ENCODE results near the gene NFATC1.
A peak's percentile ranks its signal among the peaks of the same experiment; 100 is the strongest.

Gene NFATC1

DNA sequence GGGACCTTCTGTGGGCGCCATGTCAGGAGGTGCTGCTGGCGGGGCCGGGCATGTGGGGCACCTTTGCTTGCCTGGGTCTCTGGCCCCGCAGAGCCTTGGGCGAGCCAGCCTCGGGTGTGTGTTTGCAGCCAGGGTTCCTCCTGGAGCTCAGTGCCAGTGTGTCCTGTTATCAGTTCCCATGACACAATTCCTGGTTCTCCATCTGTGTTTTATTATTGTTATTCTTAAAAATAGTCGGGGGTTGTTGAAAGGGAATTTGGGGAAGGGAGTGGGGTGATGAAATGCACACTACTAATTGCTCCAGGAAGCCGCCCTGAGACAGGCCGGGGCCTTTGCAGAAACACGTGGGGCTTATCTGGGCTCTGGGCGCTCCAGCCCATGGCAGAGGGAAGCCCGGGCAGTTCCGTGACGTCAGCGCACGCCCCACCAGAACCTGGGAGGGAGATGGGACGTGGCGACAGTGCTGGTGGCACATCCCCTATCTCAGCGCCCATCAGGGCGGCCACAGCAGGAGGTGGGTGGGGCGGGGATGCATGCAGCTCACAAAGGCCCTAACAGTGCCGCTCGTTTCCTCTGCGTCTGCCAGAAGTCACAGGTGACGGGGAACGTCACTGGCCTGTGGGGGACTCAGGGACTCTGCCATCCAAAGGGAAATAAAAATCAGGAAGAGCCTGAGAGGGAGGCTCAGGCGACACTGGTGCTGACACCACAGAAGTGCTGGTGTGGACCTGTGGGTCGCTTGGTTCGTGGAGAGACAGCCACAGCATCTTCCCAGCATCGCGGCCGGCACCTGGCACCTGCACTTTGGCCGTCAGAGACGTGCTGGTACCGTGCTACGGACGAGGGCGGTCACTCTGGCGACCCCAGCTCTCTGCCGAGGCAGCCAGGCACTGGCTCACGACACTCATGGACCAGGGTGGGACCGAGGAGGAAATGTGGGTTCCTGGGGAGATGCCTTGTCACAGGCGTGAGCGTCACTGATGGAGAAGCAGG, 131.0 kb downstream of the NFATC1 start:
- DNase-seq, result no peak

- no peak for DNase-seq
These were observed 132.1 kb downstream of the NFATC1 start for GRCh38 chr18:79527656-79528315.

DNA sequence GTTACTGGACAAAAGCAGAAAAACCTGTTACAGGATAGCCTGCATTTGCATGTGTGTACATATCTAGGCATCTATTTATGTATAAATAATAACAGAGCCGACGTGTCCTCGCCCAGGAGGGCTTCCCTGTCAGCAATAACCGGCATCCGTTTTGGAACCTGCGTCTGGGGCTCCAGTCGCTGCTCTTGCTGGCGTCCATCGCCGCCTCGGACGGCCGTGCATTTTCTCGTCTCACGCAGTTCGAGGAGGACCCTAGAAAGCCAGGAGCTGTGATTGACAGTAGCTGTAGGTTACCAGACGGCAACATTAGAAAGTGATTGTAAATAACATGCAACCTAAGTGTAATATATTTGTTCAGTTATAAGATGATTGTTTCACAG, 132.6 kb downstream of the NFATC1 start:
- DNase-seq, result no peak

- peak; percentile 49 for DNase-seq
These were observed 133.1 kb downstream of the NFATC1 start for GRCh38 chr18:79528846-79529245.

GRCh38 chr18:79529296-79529695, 133.6 kb downstream of the NFATC1 start:
- DNase-seq, result no peak

DNA sequence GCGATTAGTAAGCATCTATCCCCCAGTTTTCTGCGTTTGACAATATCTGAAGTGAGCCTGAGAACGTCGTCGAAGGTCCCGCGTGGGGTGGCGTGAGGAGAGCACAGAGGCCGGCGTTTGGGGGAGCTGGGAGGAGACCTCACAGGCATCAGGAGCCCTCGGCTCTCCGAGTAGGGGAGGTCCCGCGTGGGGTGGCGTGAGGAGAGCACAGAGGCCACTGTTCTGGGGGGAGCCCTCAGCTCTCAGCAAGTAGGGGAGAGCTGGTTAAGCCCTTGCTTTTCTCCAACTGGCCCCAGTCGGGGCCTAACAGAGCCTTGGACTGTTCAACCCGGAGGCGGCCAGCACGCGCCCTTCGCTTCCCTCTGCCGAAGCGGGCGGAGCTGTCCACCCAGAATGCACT, 134.3 kb downstream of the NFATC1 start:
- DNase-seq, result no peak

DNA sequence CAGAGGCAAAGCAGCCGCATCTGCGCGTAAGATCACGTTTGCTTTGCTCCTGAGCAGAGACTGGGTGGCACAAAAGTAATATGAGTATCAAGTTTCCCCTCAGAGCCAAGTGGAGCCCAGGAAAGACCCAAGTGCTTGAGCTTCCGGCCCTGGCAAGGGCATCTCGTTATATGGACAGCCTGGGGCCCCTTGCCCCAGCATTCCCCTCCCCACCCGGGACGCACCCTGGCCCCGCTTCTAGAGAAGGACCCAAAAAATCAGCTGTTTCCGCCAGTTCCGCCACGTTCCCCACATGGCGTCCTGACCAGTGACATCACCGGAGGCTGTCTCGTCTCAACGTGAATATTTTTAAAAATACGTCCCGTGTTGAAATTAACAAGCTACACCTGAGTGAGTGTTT, 135.1 kb downstream of the NFATC1 start:
- DNase-seq, result no peak

- no peak for DNase-seq
These were observed 135.7 kb downstream of the NFATC1 start for GRCh38 chr18:79531386-79531785.

- no peak for DNase-seq
These were observed 136.2 kb downstream of the NFATC1 start for GRCh38 chr18:79531926-79532312.

DNA sequence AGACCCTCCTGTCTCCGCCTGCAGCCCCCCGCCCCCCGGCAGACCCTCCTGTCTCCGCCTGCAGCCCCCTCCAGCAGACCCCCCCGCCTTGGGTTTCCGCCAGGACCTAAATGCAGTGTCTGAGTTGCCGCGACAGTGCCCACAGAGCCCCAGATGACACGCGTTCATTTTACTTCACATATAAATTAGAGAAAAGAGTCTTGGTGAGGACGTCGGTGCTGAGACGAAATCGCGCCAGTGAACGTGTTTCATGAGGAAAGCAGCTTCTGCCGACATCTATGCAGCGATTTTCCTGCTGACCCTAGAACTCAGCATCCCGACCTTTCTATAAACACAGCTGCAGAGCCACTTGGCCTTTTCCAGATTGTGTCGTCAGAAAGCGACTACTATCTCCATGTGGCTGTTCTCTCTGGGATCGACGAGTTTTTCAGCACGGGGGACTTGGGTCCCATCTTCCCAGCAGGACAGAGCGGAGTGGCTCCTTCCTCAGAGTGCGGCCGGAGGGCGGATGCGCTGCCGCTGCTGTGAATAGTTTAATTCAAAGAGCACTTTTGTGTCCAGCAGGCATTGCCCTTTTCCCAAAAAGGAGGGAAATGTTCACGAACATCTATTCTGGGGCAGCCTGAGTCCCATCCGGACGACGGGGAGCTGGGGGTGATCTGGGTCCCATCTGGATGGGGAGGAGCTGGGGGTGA, 136.7 kb downstream of the NFATC1 start:
- DNase-seq, result no peak

DNA sequence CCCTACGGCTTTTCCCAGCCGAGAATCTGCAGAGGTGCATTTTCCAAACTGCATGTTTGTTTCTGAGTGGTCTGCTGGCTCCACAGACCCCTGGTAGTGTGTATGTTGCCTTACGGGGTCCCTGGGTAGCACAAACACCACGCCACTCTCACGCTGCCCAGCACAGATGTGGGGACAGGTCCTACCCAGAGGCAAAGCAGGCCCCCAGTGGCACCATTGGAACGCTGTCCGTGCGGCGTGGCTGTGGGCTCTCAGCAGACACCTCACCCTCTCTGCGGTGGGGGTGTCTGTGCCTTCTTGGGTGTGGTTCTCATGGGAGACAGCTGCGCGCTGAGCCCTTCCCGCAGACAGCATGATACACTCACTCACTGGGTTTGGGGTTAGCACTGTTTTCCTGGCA, 137.4 kb downstream of the NFATC1 start:
- DNase-seq, result no peak

- DNase-seq, result no peak
These were observed 137.9 kb downstream of the NFATC1 start for GRCh38 chr18:79533591-79533990.

DNA sequence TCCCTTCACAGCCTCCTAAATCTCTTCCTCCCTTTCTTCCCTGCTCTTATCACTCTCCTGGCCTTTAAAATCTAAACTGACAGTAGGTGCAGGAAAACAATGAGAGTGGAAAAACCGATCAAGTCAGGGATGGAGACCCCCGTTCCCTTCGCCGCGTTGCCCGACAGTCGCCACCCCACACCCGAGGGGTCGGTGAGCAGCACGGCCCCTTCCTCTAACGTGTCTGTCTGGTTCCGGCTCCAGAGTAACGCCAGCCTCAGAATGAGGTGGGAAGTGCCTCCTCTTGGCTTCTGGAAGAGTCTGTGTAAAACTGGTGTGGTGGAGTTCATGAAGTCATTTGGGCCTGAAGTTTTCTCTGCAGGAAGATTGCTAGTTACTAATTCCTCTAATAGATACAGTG, 138.6 kb downstream of the NFATC1 start:
- DNase-seq, result no peak

GRCh38 chr18:79537758-79538157, 142.0 kb downstream of the NFATC1 start:
- no peak for DNase-seq

DNA sequence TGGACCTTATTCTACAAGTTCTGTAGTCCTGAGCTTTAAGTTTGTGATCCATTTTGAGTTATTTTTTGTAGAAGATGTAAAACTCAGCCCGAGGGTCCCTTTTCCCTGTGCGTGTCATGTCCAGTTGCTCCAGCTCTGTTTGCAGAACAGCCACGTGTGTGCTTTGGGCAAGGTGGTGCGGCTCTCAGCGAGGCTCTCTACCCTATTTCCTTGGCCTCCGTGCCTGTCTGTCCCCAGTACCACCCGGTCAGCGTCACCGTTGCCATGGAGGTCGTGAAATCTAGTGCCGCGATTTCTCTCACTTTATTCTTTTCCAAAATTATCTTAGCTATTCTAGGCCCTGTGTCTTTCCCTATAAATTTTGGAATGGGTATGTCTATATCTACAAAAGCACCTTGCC, 142.9 kb downstream of the NFATC1 start:
- no peak for DNase-seq

DNA sequence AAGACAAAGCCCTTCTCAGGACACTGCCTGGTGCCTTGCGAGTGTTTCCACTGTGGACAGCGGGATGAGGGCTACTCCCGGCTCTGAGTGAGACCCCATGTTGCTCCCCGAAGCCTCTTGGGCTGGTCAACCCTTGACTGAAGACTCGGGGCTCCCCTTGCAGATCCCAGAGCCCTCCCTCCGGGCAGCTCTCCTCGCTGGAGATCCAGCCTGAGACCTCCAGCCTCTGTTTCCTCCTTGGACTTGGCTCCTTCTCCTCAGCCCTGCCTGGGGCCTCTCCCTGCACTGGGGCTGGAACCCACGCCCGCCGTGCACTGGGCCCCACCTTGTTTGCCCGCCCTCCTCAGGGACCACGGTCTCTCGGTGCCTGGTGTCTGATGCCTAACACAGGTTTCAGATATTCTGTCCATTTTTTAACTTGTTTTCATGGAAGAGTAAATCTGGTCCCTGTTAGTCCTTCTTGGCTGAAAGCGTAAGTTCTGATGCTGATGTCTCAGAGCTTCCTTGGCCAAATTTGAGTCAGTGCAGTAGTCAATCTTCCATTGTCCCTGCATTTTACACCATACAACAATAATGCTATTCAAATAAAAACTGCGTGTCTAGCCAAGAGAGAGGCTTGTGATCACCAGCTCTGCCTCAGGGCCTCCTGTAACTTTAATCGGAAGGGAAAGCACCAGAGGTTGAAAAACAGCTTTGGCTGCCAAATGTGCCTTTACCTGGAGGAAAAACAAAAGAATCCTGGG, 144.6 kb downstream of the NFATC1 start:
- no peak for DNase-seq

DNA sequence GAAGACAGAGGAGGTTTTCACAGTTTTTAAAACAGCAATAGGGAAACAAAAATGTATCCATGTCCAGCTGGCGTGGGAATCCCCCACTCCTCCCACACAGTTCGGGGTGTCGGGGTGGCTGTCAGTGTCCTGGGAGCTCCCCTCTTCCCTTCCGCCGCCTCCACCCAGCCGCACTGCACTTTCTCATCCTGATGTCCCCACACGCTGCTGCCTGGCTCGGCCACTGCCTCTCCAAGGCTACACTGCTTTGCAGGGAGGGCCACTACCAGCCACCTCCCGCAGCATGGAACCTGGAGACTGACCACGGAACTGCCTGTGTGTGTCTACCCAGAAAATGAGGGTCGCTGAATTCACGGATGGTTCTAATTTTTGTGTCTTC, 145.2 kb downstream of the NFATC1 start:
- no peak for DNase-seq

DNA sequence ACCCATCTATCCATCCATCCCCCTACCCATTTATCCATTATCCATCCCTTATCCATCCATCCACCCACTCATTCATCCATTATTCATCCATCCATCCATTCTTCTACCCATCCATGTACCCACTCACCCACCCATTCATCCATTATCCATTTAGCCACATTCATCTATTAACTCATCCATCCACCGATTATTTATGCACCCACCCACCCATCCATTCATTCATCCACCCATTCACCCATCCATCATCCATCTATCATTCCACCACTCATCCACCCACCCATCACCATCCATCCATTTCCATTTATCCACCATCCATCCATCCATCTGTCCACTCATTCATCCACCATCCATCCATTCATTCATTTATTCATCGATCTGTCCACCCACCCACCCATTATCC, 146.5 kb downstream of the NFATC1 start:
- DNase-seq, result no peak

- no peak for DNase-seq
These were observed 147.4 kb downstream of the NFATC1 start for GRCh38 chr18:79542876-79543750.

GRCh38 chr18:79543861-79544385, 148.2 kb downstream of the NFATC1 start:
- no peak for DNase-seq

DNA sequence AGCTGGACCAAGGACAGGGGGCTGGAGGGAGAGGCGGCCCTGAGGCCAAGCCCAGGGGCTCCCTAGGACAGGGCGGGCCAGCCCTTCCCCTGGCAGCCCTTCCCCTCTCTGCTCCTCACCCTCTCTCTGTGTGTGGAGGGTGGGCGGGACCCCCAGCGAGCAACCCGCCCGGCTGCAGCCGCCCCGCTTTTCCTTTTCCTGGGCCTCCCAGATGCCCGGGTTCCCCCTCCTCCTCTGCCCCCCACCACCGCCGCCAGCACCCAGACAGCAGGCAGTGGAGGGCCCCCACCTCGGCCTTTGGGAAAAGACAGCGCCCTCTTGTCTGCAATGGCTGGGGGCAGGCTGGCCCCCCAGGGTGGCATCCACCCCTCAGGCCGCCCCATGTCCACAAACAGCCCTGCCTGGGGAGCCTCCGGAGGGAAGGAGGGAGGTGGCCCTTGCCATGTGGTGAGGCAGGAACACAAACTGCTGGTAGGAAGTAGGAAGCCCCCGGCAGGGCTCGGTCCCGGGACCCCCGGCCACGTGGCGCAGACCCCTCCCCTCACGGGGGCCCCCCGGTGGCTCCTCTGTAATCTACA, 148.7 kb downstream of the NFATC1 start:
- no peak for DNase-seq

Measured in NCI-H510A treated with DMSO at 0.1 percent for 48 hours (cell line).